Esophagus muscularis mucosa (tissue), 4 donors: Measurements from ENCODE around the gene BAG1.

Source experiments
- CTCF ChIP-seq, 3 experiments: fragments of 200-600 bp in 2 of 3; fragments of 450-650 bp in 1 of 3; sonication (generic) in 2 of 3; IDR thresholded peaks; one replicate each; pipeline ENCODE4 v1.5.1; 2017 to 2019; ENCODE audit warnings: antibody characterized with exemption in 3 of 3, mild to moderate bottlenecking in 2 of 3, moderate library complexity in 1 of 3
- EP300 ChIP-seq: sonication (generic); formaldehyde crosslinking; IDR thresholded peaks from one replicate; pipeline ENCODE4 v1.6.1; 2017; ENCODE audit warnings: antibody characterized with exemption
- POLR2AphosphoS5 ChIP-seq, 2 donors: sonication (generic); formaldehyde crosslinking; IDR thresholded peaks; one replicate each; pipeline ENCODE4 v1.6.1; 2017; ENCODE audit warnings: antibody characterized with exemption in 2 of 2

DNA sequence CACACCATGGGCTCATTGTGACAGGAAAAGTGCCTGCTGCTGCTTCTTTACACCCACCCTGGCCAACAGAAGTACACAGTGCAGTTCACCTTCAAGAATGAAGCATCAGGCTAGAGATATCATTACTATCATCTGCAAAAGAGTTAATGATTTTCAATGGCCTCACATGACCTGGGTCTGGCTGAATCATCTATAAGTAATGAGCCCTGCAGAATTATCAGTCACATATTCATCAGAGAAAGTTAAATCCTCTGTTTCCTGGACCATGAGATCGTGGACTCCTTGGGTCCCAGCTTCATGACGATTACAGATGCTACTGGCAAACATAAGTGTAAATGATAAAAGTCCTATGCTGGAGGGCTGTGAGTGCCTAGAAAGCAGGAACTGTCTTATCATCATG is 8.3 kb downstream of the BAG1 start:
- TF ChIP-seq CTCF (IDR thresholded peaks at IDR 0.05) (no peak), EP300 (no peak), POLR2AphosphoS5 (IDR thresholded peaks at IDR 0.05) (no peak)
